ENCODE data around the gene C18orf63. TPM values are rescaled to one million over a fixed set of nuclear protein-coding genes. Genes with fewer than 3 reads are reported as not detected.
A peak's percentile ranks its signal among the peaks of the same experiment; 100 is the strongest.

The C18orf63 gene
- total and polyA plus RNA-seq, 3 donors from 2014 or later = 9.8 to 22.1 (median 13.7) TPM

GRCh38 chr18:74277296-74277695, 38.3 kb upstream of the C18orf63 start:
- intact Hi-C loops (cut with DNase I; ENCODE audit: low total_unique reads) = no loop called here
- H3K27ac ChIP-seq = no peak overlapping the region
- no peak for DNase-seq
- TF ChIP-seq, protein P1, sequence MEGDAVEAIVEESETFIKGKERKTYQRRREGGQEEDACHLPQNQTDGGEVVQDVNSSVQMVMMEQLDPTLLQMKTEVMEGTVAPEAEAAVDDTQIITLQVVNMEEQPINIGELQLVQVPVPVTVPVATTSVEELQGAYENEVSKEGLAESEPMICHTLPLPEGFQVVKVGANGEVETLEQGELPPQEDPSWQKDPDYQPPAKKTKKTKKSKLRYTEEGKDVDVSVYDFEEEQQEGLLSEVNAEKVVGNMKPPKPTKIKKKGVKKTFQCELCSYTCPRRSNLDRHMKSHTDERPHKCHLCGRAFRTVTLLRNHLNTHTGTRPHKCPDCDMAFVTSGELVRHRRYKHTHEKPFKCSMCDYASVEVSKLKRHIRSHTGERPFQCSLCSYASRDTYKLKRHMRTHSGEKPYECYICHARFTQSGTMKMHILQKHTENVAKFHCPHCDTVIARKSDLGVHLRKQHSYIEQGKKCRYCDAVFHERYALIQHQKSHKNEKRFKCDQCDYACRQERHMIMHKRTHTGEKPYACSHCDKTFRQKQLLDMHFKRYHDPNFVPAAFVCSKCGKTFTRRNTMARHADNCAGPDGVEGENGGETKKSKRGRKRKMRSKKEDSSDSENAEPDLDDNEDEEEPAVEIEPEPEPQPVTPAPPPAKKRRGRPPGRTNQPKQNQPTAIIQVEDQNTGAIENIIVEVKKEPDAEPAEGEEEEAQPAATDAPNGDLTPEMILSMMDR (IDR thresholded peaks at IDR 0.05) = no peak
- no peak for TF ChIP-seq POLR2A (IDR thresholded peaks at IDR 0.05)
- H3K4me3 ChIP-seq = no peak overlapping the region
- 96% methylated on average over 2 of the region's 2 CpGs for WGBS, 2 donors
- no peaks in the 10 kb centered on the region for H3K9me3 ChIP-seq
- H3K36me3 ChIP-seq (ENCODE audit: low read depth, missing control alignments) = no peaks in the 10 kb centered on the region
- H3K4me1 ChIP-seq = peaks cover 7% of the 10 kb centered on the region
- H3K27me3 ChIP-seq = no peaks in the 10 kb centered on the region

- DNase-seq = peak; percentile 48
- WGBS, 2 donors = 72 to 75% methylated on average over 7 of the region's 7 CpGs
- Histone ChIP-seq H3K27me3 (no peaks in the 10 kb centered on the region), H3K4me3 (no peak overlapping the region), H3K4me1 (peaks cover 15% of the 10 kb centered on the region), H3K36me3 (ENCODE audit: low read depth, missing control alignments) (no peaks in the 10 kb centered on the region), H3K27ac (no peak overlapping the region), H3K9me3 (no peaks in the 10 kb centered on the region)
- intact Hi-C loops (cut with DNase I; ENCODE audit: low total_unique reads) = no loop called here
- TF ChIP-seq, protein P1 (IDR thresholded peaks at IDR 0.05) = no peak
- TF ChIP-seq POLR2A (IDR thresholded peaks at IDR 0.05) = no peak
These were observed 37.6 kb upstream of the C18orf63 start for GRCh38 chr18:74278058-74278457.

DNA sequence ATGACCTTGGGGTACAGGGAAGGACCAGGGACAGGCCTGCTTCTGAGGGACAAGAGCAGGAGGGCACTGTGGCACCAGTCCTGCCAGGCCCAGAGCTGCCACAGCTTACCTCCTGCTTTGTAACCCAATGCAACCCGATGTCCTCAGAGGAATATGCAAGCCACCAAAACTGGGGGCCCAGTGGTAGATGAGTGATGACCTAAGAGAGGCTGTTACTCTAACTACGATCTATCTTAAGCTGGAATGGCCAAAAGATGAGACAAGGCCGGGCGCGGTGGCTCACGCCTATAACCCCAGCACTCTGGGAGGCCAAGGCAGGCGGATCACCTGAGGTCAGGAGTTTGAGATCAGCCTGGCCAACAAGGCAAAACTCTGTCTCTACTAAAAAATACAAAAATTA, 36.7 kb upstream of the C18orf63 start:
- WGBS, 2 donors = 91 to 96% methylated on average over 6 to 7 of the region's 7 CpGs
- no peaks in the 10 kb centered on the region for H3K27me3 ChIP-seq
- TF ChIP-seq, protein P1 (IDR thresholded peaks at IDR 0.05) = no peak
- TF ChIP-seq POLR2A (IDR thresholded peaks at IDR 0.05) = no peak
- no peak overlapping the region for H3K27ac ChIP-seq
- no peak for DNase-seq
- no peaks in the 10 kb centered on the region for H3K36me3 ChIP-seq (ENCODE audit: low read depth, missing control alignments)
- intact Hi-C loops (cut with DNase I; ENCODE audit: low total_unique reads) = no loop called here
- H3K9me3 ChIP-seq = no peaks in the 10 kb centered on the region
- no peak overlapping the region for H3K4me3 ChIP-seq
- H3K4me1 ChIP-seq = peaks cover 24% of the 10 kb centered on the region

DNA sequence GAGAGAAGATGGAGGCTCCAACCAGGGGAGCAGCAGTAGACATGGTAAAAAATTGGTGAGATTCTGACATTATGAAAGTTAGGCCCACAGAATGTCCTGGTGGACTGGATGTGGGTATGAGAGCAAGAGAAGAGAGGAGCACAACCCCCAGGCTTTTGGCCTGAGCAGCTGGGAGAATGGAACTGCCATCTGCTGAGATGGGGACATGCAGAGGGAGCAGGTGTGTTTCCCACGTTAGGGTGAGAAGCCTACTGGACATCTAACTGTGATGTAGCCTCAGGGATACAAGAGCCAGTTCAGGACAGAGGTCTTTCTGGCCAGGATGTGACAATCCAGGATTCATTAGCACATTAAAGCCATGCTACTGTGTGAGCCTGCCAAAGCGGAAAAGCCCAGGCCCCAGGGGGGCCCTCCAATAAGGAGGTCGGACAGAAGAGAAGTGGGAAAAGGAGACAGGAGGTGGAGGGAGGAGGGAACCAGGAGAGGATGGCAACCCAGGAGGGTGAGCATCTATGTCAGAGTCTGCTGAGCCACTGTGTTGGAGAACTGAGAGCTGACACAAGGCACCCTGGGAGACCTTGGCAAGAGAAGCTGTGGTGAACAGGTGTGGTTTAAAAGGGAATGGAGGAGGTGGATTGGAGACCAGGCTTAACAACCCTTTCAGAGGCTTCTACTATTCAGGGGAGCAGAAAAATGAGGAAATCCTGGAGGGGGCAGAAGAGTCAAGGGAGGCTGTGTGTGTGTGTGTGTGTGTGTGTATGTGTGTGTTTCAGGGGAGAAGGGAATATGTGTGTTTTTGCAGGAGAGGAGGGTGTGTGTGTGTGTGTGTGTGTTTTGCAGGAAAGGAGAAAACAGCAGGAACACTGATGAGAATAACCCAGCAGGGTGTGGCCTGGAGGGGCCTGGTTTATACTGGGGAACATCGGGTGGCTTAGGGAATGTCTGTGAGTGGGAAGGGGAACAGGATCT, 34.3 kb upstream of the C18orf63 start:
- intact Hi-C loops (cut with DNase I; ENCODE audit: low total_unique reads) = no loop called here
- WGBS, 2 donors = 69 to 77% methylated on average over 4 of the region's 4 CpGs
- no peaks in the 10 kb centered on the region for H3K36me3 ChIP-seq (ENCODE audit: low read depth, missing control alignments)
- TF ChIP-seq POLR2A (IDR thresholded peaks at IDR 0.05) = no peak
- TF ChIP-seq, protein P1 (IDR thresholded peaks at IDR 0.05) = no peak
- no peak overlapping the region for H3K27ac ChIP-seq
- H3K9me3 ChIP-seq = no peaks in the 10 kb centered on the region
- no peak overlapping the region for H3K4me3 ChIP-seq
- H3K4me1 ChIP-seq = peaks cover 35% of the 10 kb centered on the region
- no peak for DNase-seq
- no peaks in the 10 kb centered on the region for H3K27me3 ChIP-seq
